H1 (cell line): ENCODE measurements around the gene SELENOI. TPM values are rescaled to one million over a fixed set of nuclear protein-coding genes. Genes with fewer than 3 reads are reported as not detected.

ENCODE experiments used
- CTCF ChIA-PET: fragments of 300-600 bp; sonication (Branson Sonifier 250); formaldehyde crosslinking; loops from one replicate; lab custom pipeline; 2021; ENCODE audit not compliant: partially characterized antibody; lab: Charles Lee
- POLR2A ChIA-PET: fragments of 300-600 bp; sonication (Branson Sonifier 250); formaldehyde crosslinking; loops from one replicate; lab custom pipeline; 2021; ENCODE audit warnings: inconsistent platforms; ENCODE audit not compliant: partially characterized antibody; lab: Charles Lee
- DNase-seq, 2 experiments: peaks; one replicate each; pipeline versions ENCODE4 v3.0.0 to v3.0.0-alpha.2; 2010 to 2022; ENCODE audit warnings: low spot score in 2 of 2, low read depth in 1 of 2, mixed read lengths in 1 of 2
- FAIRE-seq: peaks from 2 replicates; lab custom pipeline; 2011; peaks lifted over from hg19 to GRCh38; lab: Jason Lieb, UNC
- H2AFZ ChIP-seq: 2 replicates; pipeline ENCODE4 v1.8.1; 2012; ENCODE audit warnings: low read length, inconsistent platforms
- H2AK5ac ChIP-seq: 2 replicates; pipeline ENCODE4 v1.6.1; 2013; ENCODE audit warnings: low read depth, low read length
- H2BK120ac ChIP-seq: replicated peaks from 2 replicates; pipeline ENCODE3; 2013; ENCODE audit warnings: low read depth, low read length, inconsistent platforms
- H2BK12ac ChIP-seq: 2 replicates; pipeline ENCODE4 v1.6.1; 2013; ENCODE audit warnings: low read depth, low read length
- H2BK15ac ChIP-seq: 2 replicates; pipeline ENCODE4 v1.6.1; 2013; ENCODE audit warnings: low read length
- H2BK20ac ChIP-seq: 2 replicates; pipeline ENCODE4 v1.6.1; 2013; ENCODE audit warnings: low read length
- H2BK5ac ChIP-seq: 2 replicates; pipeline ENCODE4 v1.6.1; 2013; ENCODE audit warnings: low read depth, low read length
- H3K14ac ChIP-seq: 2 replicates; pipeline ENCODE4 v1.6.1; 2013; ENCODE audit warnings: inconsistent platforms; ENCODE audit not compliant: insufficient read length
- H3K18ac ChIP-seq: 2 replicates; pipeline ENCODE4 v1.6.1; 2013; ENCODE audit warnings: low read length; ENCODE audit errors: extremely low read depth
- H3K23ac ChIP-seq: 2 replicates; pipeline ENCODE4 v1.6.1; 2013; ENCODE audit warnings: inconsistent platforms; ENCODE audit not compliant: insufficient read length
- H3K23me2 ChIP-seq: 2 replicates; pipeline ENCODE4 v1.6.1; 2013; ENCODE audit warnings: low read depth, low read length
- H3K27ac ChIP-seq: 2 replicates; pipeline ENCODE4 v1.6.1; 2011; ENCODE audit warnings: low read depth, low read length, inconsistent platforms
- H3K27me3 ChIP-seq, 4 experiments: replicated peaks in 1 of 4; 1 replicate in 1 of 4; 2 replicates in 3 of 4; pipeline versions ENCODE4 v1.6.1 to v1.8.1; 2011 to 2013; ENCODE audit warnings: low read length in 3 of 4, mild to moderate bottlenecking in 3 of 4, inconsistent platforms in 2 of 4, mixed read lengths in 2 of 4, moderate library complexity in 1 of 4; ENCODE audit not compliant: control insufficient read depth in 3 of 4, insufficient read depth in 3 of 4; ENCODE audit errors: extremely low read depth in 1 of 4
- H3K36me3 ChIP-seq, 4 experiments: 2 replicates each; pipeline versions ENCODE4 v1.6.1 to v1.8.1; 2011 to 2013; ENCODE audit warnings: mild to moderate bottlenecking in 4 of 4, low read length in 3 of 4, moderate library complexity in 2 of 4, control low read depth in 1 of 4, inconsistent platforms in 1 of 4; ENCODE audit not compliant: insufficient read depth in 4 of 4, control insufficient read depth in 2 of 4
- H3K4ac ChIP-seq: replicated peaks from 2 replicates; pipeline ENCODE3; 2013; ENCODE audit warnings: low read length, low read depth, mixed read lengths, inconsistent platforms; ENCODE audit not compliant: insufficient read length
- H3K4me1 ChIP-seq, 4 experiments: replicated peaks in 1 of 4; 1 replicate in 1 of 4; 2 replicates in 3 of 4; pipeline versions ENCODE4 v1.6.1 to v1.8.1; 2011 to 2013; ENCODE audit warnings: low read length in 3 of 4, inconsistent platforms in 2 of 4, mixed read lengths in 1 of 4; ENCODE audit not compliant: insufficient read depth in 4 of 4, control insufficient read depth in 3 of 4
- H3K4me2 ChIP-seq, 2 experiments: 2 replicates each; pipeline versions ENCODE4 v1.6.1 to v1.8.1; 2011 to 2013; ENCODE audit warnings: low read depth in 2 of 2, low read length in 2 of 2, control low read depth in 1 of 2, inconsistent platforms in 1 of 2, mild to moderate bottlenecking in 1 of 2; ENCODE audit not compliant: insufficient read depth in 1 of 2
- H3K4me3 ChIP-seq, 4 experiments: fragments of 200-600, 300-600 bp in 1 of 4; sonication (generic), shearing (Covaris generic), sonication (Bioruptor Twin) in 1 of 4; 2 replicates each; pipeline versions ENCODE4 v1.5.1 to v1.8.1; 2011 to 2016; ENCODE audit warnings: low read length in 4 of 4, low read depth in 3 of 4, control low read depth in 2 of 4, inconsistent platforms in 2 of 4, mild to moderate bottlenecking in 2 of 4, mixed read lengths in 1 of 4, moderate library complexity in 1 of 4; ENCODE audit not compliant: insufficient read depth in 2 of 4; ENCODE audit errors: extremely low read depth in 1 of 4
- H3K56ac ChIP-seq: replicated peaks from 2 replicates; pipeline ENCODE3; 2013; ENCODE audit warnings: low read depth, mild to moderate bottlenecking, mixed read lengths, low read length, inconsistent platforms; ENCODE audit not compliant: insufficient read length
- H3K79me1 ChIP-seq: 2 replicates; pipeline ENCODE4 v1.6.1; 2013; ENCODE audit warnings: low read depth, low read length, control low read depth
- H3K79me2 ChIP-seq, 2 experiments: 2 replicates each; pipeline versions ENCODE4 v1.6.1 to v1.8.1; 2012 to 2013; ENCODE audit warnings: low read length in 2 of 2, mild to moderate bottlenecking in 2 of 2, inconsistent platforms in 1 of 2; ENCODE audit not compliant: insufficient read depth in 2 of 2, control insufficient read depth in 1 of 2
- H3K9ac ChIP-seq, 4 experiments: replicated peaks in 1 of 4; 1 replicate in 1 of 4; 2 replicates in 3 of 4; pipeline versions ENCODE4 v1.6.1 to v1.8.1; 2011 to 2013; ENCODE audit warnings: low read depth in 3 of 4, low read length in 3 of 4, control low read depth in 2 of 4, mild to moderate bottlenecking in 2 of 4, moderate library complexity in 2 of 4, inconsistent platforms in 1 of 4; ENCODE audit errors: extremely low read depth in 1 of 4
- H3K9me3 ChIP-seq, 2 experiments: 2 replicates each; pipeline versions ENCODE4 v1.6.1 to v1.8.1; 2012 to 2013; ENCODE audit warnings: mild to moderate bottlenecking in 2 of 2, moderate library complexity in 2 of 2, control low read depth in 1 of 2, inconsistent platforms in 1 of 2, low read depth in 1 of 2, low read length in 1 of 2, mixed read lengths in 1 of 2; ENCODE audit not compliant: insufficient read depth in 2 of 2
- H4K20me1 ChIP-seq, 2 experiments: replicated peaks in 1 of 2; 2 replicates each; pipeline versions ENCODE3 to v1.8.1; 2011 to 2013; ENCODE audit warnings: inconsistent platforms in 2 of 2, low read length in 2 of 2, mild to moderate bottlenecking in 1 of 2; ENCODE audit not compliant: insufficient read depth in 2 of 2, control insufficient read depth in 1 of 2
- H4K5ac ChIP-seq: 2 replicates; pipeline ENCODE4 v1.6.1; 2013; ENCODE audit warnings: low read length, low read depth, mixed read lengths, inconsistent platforms; ENCODE audit not compliant: insufficient read length
- H4K8ac ChIP-seq: 2 replicates; pipeline ENCODE4 v1.8.0; 2013; ENCODE audit warnings: mild to moderate bottlenecking, moderate library complexity, low read length, inconsistent platforms; ENCODE audit not compliant: insufficient read depth; ENCODE audit errors: extremely low read depth
- H4K91ac ChIP-seq: replicated peaks from 2 replicates; pipeline ENCODE3; 2013; ENCODE audit warnings: low read length, mixed read lengths, inconsistent platforms; ENCODE audit not compliant: insufficient read length
- EZH2 ChIP-seq: fragments of 200-600 bp; sonication (generic); IDR thresholded peaks from 2 replicates; pipeline ENCODE4 v1.7.1; 2012; ENCODE audit warnings: low read depth, mild to moderate bottlenecking, moderate library complexity, low read length, inconsistent platforms; ENCODE audit not compliant: severe bottlenecking
- FOSL1 ChIP-seq: IDR thresholded peaks from 2 replicates; pipeline ENCODE4 v1.6.1; 2011; ENCODE audit warnings: mild to moderate bottlenecking, low read depth, low read length, moderate library complexity; ENCODE audit not compliant: insufficient read depth
- RAD21 ChIP-seq, 2 experiments: IDR thresholded peaks in 1 of 2; conservative IDR thresholded peaks in 1 of 2; 2 replicates each; pipeline ENCODE4 v1.6.1; 2011; ENCODE audit warnings: low read depth in 2 of 2, low read length in 2 of 2, improper control_type of control experiment in 1 of 2, inconsistent platforms in 1 of 2, mild to moderate bottlenecking in 1 of 2, moderate library complexity in 1 of 2
- TAF1 ChIP-seq: IDR thresholded peaks from 2 replicates; pipeline ENCODE4 v1.6.1; 2011; ENCODE audit warnings: mild to moderate bottlenecking, low read depth, low read length
- TCF12 ChIP-seq: IDR thresholded peaks from 2 replicates; pipeline ENCODE4 v1.6.1; 2011; ENCODE audit warnings: low read depth, mild to moderate bottlenecking, low read length
- YY1 ChIP-seq: IDR thresholded peaks from 2 replicates; pipeline ENCODE4 v1.6.1; 2011; ENCODE audit warnings: low read depth, mild to moderate bottlenecking, low read length
- WGBS, 2 experiments: shearing (Covaris generic) in 1 of 2; methylation state at CpG; one replicate each; pipeline versions ENCODE4 v1.1.6 to v1.1.7; 2013 to 2015; ENCODE audit warnings: low lambda C conversion rate in 2 of 2, mixed read lengths in 2 of 2, inconsistent platforms in 1 of 2, low coverage in 1 of 2, missing lambda C conversion rate in 1 of 2; ENCODE audit not compliant: insufficient replicate concordance in 2 of 2, insufficient coverage in 1 of 2, insufficient read length in 1 of 2; ENCODE audit errors: extremely low coverage in 1 of 2, missing lambda C conversion rate in 1 of 2; 5-methylcytosine and 5-hydroxymethylcytosine counted together
- polyA plus RNA-seq, 7 experiments: library from polyadenylated mRNA; depleted of rRNA in 3 of 7; stranded (reverse) in 5 of 7; unstranded in 2 of 7; fragments of >200 nt in 5 of 7; fragments of 200-250 nt in 2 of 7; gene quantifications; 1 replicate in 5 of 7; 2 replicates in 1 of 7; 4 replicates in 1 of 7; pipeline versions ENCODE4 v1.2.1 to v1.2.3, GENCODE V29; 2011 to 2013; ENCODE audit warnings: missing spikeins in 2 of 7, mixed read lengths in 2 of 7
- total RNA-seq: library from RNA; stranded (reverse); fragmentation: NEBNext Ultra II Directional; extraction: Animal tissue kit (Norgen Biotek cat#: 25700); gene quantifications from 2 replicates; pipeline ENCODE4 v1.2.1, GENCODE V29; 2021

The SELENOI gene
- total and polyA plus RNA-seq, 2 of the 8 experiments (the other 6 are each of a cell fraction or from before 2014, with no cell fraction given), result 15.9 to 63.8 TPM

DNA sequence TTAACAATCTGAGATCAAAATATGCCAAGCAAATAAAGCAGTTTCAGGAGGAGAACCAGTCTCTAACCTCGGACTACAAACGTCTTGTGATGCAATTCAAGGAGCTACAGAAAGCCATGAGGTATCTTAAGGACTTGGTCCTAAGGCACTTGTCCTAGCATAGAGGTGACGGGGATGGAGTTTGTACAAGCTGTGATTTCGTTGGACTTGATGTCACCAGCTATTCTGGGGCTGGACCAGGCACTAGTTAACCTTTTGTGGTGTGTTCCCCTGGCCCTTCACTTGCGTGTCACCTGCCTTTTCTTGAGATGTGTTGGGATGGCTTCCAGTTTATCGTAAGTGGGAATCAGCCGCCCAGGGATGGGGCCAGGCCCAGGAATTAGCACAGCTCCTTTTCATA lies 98.3 kb downstream of the SELENOI start:
- ChIA-PET CTCF (interaction anchor here (0.9 to 1.2 kb wide), 3 partner anchors 11 to 147 kb away, joined by 3 to 4 read pairs (median 3); no protein-coding TSS in a partner anchor), POLR2A (interaction anchor here (1.3 kb wide), 1 partner anchor 17 kb away, joined by 3 read pairs; no protein-coding TSS in a partner anchor)
- Histone ChIP-seq H3K4me3 (no peak overlapping the region), H3K4me1 (no peaks in the 10 kb centered on the region), H3K79me2 (no peaks in the 10 kb centered on the region), H2BK12ac (no peak overlapping the region), H3K56ac (no peak overlapping the region), H4K5ac (no peak overlapping the region), H4K8ac (no peak overlapping the region), H3K18ac (no peak overlapping the region), H3K9me3 (no peaks in the 10 kb centered on the region), H2AK5ac (no peak overlapping the region), H3K27ac (no peak overlapping the region), H3K23me2 (no peaks in the 10 kb centered on the region), H3K27me3 (no peaks in the 10 kb centered on the region), H3K4ac (no peak overlapping the region), H4K91ac (no peak overlapping the region), H4K20me1 (no peaks in the 10 kb centered on the region), H2BK5ac (no peak overlapping the region), H2AFZ (no peak overlapping the region), H3K36me3 (no peaks in the 10 kb centered on the region), H3K23ac (no peak overlapping the region), H2BK15ac (no peak overlapping the region), H3K4me2 (no peak overlapping the region), H3K9ac (no peak overlapping the region), H3K79me1 (no peaks in the 10 kb centered on the region), H3K14ac (no peak overlapping the region), H2BK120ac (no peak overlapping the region), H2BK20ac (no peak overlapping the region)
- DNase-seq, result peak in 1 of 2 experiments; percentile 23
- FAIRE-seq, result no peak
- 90% methylated on average over 7 of the region's 7 CpGs; no CpG with 5 or more reads in 1 of the 2 experiments for WGBS, 2 experiments
- TF ChIP-seq RAD21 (IDR thresholded peaks at IDR 0.05 in 1 of 2, conservative IDR thresholded peaks at IDR 0.05 in 1 of 2; ENCODE audit: low read depth in 2 of 2, low read length in 2 of 2), result no peak
- no peak for TF ChIP-seq FOSL1
- no peak for TF ChIP-seq YY1
- no peak for TF ChIP-seq TAF1
- no peak for TF ChIP-seq TCF12
- TF ChIP-seq EZH2, result no peak
